IMR-90 (cell line): ENCODE data around the gene LARP7. TPM values are rescaled to one million over a fixed set of nuclear protein-coding genes. Genes with fewer than 3 reads are reported as not detected.

Experiments used
- ATAC-seq: fragments of 200-7000 bp; cut with Tn5 transposase; 2 replicates; pipeline ENCODE4 v1.9.1; 2020; ENCODE audit warnings: low read depth, mild to moderate bottlenecking, moderate library complexity
- BruUV-seq: library from RNA; stranded (reverse); fragments of 400-500 nt; replicated peaks from 2 replicates; lab custom pipeline; 2021; lab: Mats Ljungman, UMichigan
- CTCF ChIA-PET: fragments of 300-600 bp; formaldehyde crosslinking; extraction: SDS; loops from one replicate; lab custom pipeline; 2021; ENCODE audit warnings: antibody characterized with exemption; lab: Yijun Ruan, JAX
- POLR2A ChIA-PET: fragments of 300-600 bp; sonication (Branson Sonifier 250); formaldehyde crosslinking; loops from one replicate; lab custom pipeline; 2022; ENCODE audit warnings: antibody characterized with exemption; ENCODE audit not compliant: unreplicated experiment; lab: Charles Lee
- DNase-seq: peaks from one replicate; pipeline ENCODE4 v3.0.0; 2013
- H2AFZ ChIP-seq: replicated peaks from 2 replicates; pipeline ENCODE3; 2013; ENCODE audit warnings: low read length, mild to moderate bottlenecking; ENCODE audit not compliant: poor library complexity
- H2AK5ac ChIP-seq: 2 replicates; pipeline ENCODE4 v1.6.1; 2013; ENCODE audit warnings: low read depth, low read length, inconsistent platforms
- H2AK9ac ChIP-seq: replicated peaks from 2 replicates; pipeline ENCODE3; 2013; ENCODE audit warnings: mild to moderate bottlenecking, low read depth, low read length, moderate library complexity; ENCODE audit not compliant: poor library complexity
- H2BK120ac ChIP-seq: 2 replicates; pipeline ENCODE4 v1.6.1; 2013; ENCODE audit warnings: low read depth, low read length, inconsistent platforms
- H2BK15ac ChIP-seq: 3 replicates; pipeline ENCODE4 v1.6.1; 2013; ENCODE audit warnings: low read depth, low read length, inconsistent platforms
- H2BK20ac ChIP-seq: 2 replicates; pipeline ENCODE4 v1.6.1; 2013; ENCODE audit warnings: low read depth, mild to moderate bottlenecking, inconsistent platforms, low read length, moderate library complexity
- H2BK5ac ChIP-seq: 2 replicates; pipeline ENCODE4 v1.6.1; 2013; ENCODE audit warnings: mild to moderate bottlenecking, low read depth, low read length, inconsistent platforms; ENCODE audit not compliant: poor library complexity, severe bottlenecking
- H3K14ac ChIP-seq: replicated peaks from 2 replicates; pipeline ENCODE4 v1.6.1; 2013; ENCODE audit warnings: low read depth, low read length, inconsistent platforms
- H3K18ac ChIP-seq: 2 replicates; pipeline ENCODE4 v1.6.1; 2013; ENCODE audit warnings: low read depth, low read length, control low read depth
- H3K23ac ChIP-seq: 2 replicates; pipeline ENCODE4 v1.6.1; 2013; ENCODE audit warnings: low read depth, low read length, inconsistent platforms
- H3K27ac ChIP-seq: 2 replicates; pipeline ENCODE4 v1.5.1; 2013; ENCODE audit warnings: mild to moderate bottlenecking, control low read depth, low read length; ENCODE audit not compliant: insufficient read depth
- H3K27me3 ChIP-seq: 2 replicates; pipeline ENCODE4 v1.6.1; 2013; ENCODE audit warnings: low read length; ENCODE audit not compliant: control insufficient read depth, insufficient read depth
- H3K36me3 ChIP-seq: 2 replicates; pipeline ENCODE4 v1.6.1; 2013; ENCODE audit warnings: low read length, mixed read lengths; ENCODE audit not compliant: control insufficient read depth, insufficient read depth
- H3K4ac ChIP-seq: 2 replicates; pipeline ENCODE4 v1.6.1; 2013; ENCODE audit warnings: low read depth, low read length, inconsistent platforms
- H3K4me1 ChIP-seq: 2 replicates; pipeline ENCODE4 v1.6.1; 2013; ENCODE audit warnings: low read length, mixed read lengths; ENCODE audit not compliant: control insufficient read depth, insufficient read depth
- H3K4me2 ChIP-seq: 2 replicates; pipeline ENCODE4 v1.6.1; 2013; ENCODE audit warnings: low read depth, mild to moderate bottlenecking, control low read depth, low read length, moderate library complexity
- H3K4me3 ChIP-seq: 2 replicates; pipeline ENCODE4 v1.5.1; 2013; ENCODE audit warnings: low read depth, mild to moderate bottlenecking, control low read depth, low read length, moderate library complexity; ENCODE audit not compliant: insufficient read depth
- H3K56ac ChIP-seq: 2 replicates; pipeline ENCODE4 v1.6.1; 2013; ENCODE audit warnings: low read length, inconsistent platforms; ENCODE audit not compliant: insufficient read depth; ENCODE audit errors: extremely low read depth
- H3K79me1 ChIP-seq, 2 experiments: 2 replicates each; pipeline ENCODE4 v1.6.1; 2013; ENCODE audit warnings: low read length in 2 of 2, inconsistent platforms in 1 of 2, low read depth in 1 of 2
- H3K9ac ChIP-seq: 2 replicates; pipeline ENCODE4 v1.6.1; 2013; ENCODE audit warnings: low read depth, low read length, control low read depth
- H3K9me1 ChIP-seq: 2 replicates; pipeline ENCODE4 v1.6.1; 2013; ENCODE audit warnings: low read length, inconsistent platforms; ENCODE audit not compliant: insufficient read depth
- H3K9me3 ChIP-seq: 2 replicates; pipeline ENCODE4 v1.6.1; 2013; ENCODE audit warnings: low read length; ENCODE audit not compliant: control insufficient read depth, insufficient read depth
- H4K20me1 ChIP-seq: 2 replicates; pipeline ENCODE4 v1.6.1; 2013; ENCODE audit warnings: low read length, inconsistent platforms; ENCODE audit not compliant: insufficient read depth
- H4K5ac ChIP-seq: 2 replicates; pipeline ENCODE4 v1.6.1; 2013; ENCODE audit warnings: mild to moderate bottlenecking, low read depth, low read length, control low read depth
- H4K8ac ChIP-seq, 2 experiments: 2 replicates each; pipeline ENCODE4 v1.6.1; 2013; ENCODE audit warnings: low read depth in 2 of 2, low read length in 2 of 2, control low read depth in 1 of 2, inconsistent platforms in 1 of 2
- H4K91ac ChIP-seq: 2 replicates; pipeline ENCODE4 v1.6.1; 2013; ENCODE audit warnings: low read depth, low read length, inconsistent platforms; ENCODE audit not compliant: insufficient read depth
- CEBPB ChIP-seq: IDR thresholded peaks from 2 replicates; pipeline ENCODE4 v1.6.1; 2012; ENCODE audit warnings: low read depth, low read length, improper control_type of control experiment
- CHD1 ChIP-seq: IDR thresholded peaks from 2 replicates; pipeline ENCODE4 v1.6.1; 2012; ENCODE audit warnings: low read depth, low read length, improper control_type of control experiment
- MAZ ChIP-seq: IDR thresholded peaks from 2 replicates; pipeline ENCODE4 v1.6.1; 2012; ENCODE audit warnings: low read depth, mild to moderate bottlenecking, low read length, improper control_type of control experiment, moderate library complexity, borderline replicate concordance
- NFE2L2 ChIP-seq: fragments of 150-350 bp; IDR thresholded peaks from 2 replicates; pipeline ENCODE4 v1.6.1; 2016; ENCODE audit warnings: low read depth, mild to moderate bottlenecking, low read length
- POLR2A ChIP-seq: IDR thresholded peaks from 2 replicates; pipeline ENCODE4 v1.6.1; 2012; ENCODE audit warnings: mild to moderate bottlenecking, low read depth, low read length
- USF2 ChIP-seq: fragments of 150-350 bp; IDR thresholded peaks from 2 replicates; pipeline ENCODE4 v1.6.1; 2017; ENCODE audit warnings: mild to moderate bottlenecking, antibody characterized with exemption, low read length, low read depth
- WGBS, 2 experiments: methylation state at CpG; one replicate each; pipeline versions ENCODE4 v1.1.5 to v1.1.7; 2013; ENCODE audit warnings: missing lambda C conversion rate in 2 of 2; ENCODE audit not compliant: insufficient read length in 1 of 2; ENCODE audit errors: extremely low coverage in 2 of 2; 5-methylcytosine and 5-hydroxymethylcytosine counted together
- dilution Hi-C: fragments of 300-500 bp; cut with HindIII; formaldehyde crosslinking; loops from one replicate; pipeline ENCODE4 v1.14.3; 2018; ENCODE audit warnings: low sequenced_read_pairs; ENCODE audit not compliant: unreplicated experiment
- in situ Hi-C: fragments of 300-500 bp; cut with MboI; formaldehyde crosslinking; loops from 3 replicates; pipeline ENCODE4 v1.14.3; 2019; ENCODE audit warnings: low sequenced_read_pairs, inconsistent platforms, mixed read lengths
- intact Hi-C: fragments of 100-400 bp; cut with micrococcal nuclease; formaldehyde crosslinking; loops from 2 replicates; pipeline ENCODE4 v1.10.0; 2022
- polyA plus RNA-seq, 3 experiments: library from polyadenylated mRNA; depleted of rRNA; stranded (reverse); fragments of >200 nt; gene quantifications; 2 replicates each; pipeline ENCODE4 v1.2.3, GENCODE V29; 2012; ENCODE audit warnings: low replicate concordance in 1 of 3
- total RNA-seq: library from RNA; depleted of rRNA; stranded (reverse); fragments of >200 nt; gene quantifications from 2 replicates; pipeline ENCODE4 v1.2.3, GENCODE V29; 2012

Gene LARP7
- total and polyA plus RNA-seq, 2 of the 4 experiments (the other 2 are of a cell fraction), result 5.9 to 15.3 TPM

DNA sequence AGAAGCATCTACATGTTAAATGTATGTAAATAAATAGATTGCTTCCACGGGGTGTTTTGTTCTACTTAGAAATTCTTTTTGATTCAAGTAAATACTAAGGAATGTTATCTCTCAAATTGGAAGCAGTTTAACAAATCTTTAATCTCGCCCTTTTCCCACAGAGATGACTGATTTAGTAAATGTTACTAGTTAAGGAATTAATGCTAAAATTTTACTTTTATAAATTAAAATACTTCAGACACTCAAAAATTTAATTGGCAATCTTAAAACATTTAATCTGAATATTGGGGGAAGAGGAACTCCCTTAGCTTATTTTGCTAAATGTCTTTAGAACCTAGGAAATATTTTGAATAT is 12.1 kb downstream of the LARP7 start:
- Histone ChIP-seq H3K36me3 (peaks cover 26% of the 10 kb centered on the region), H3K23ac (no peak overlapping the region), H2BK20ac (no peak overlapping the region), H3K4ac (no peak overlapping the region), H2AK5ac (no peak overlapping the region), H4K8ac (no peak overlapping the region), H3K9me3 (no peaks in the 10 kb centered on the region), H4K20me1 (no peaks in the 10 kb centered on the region), H3K4me3 (no peak overlapping the region), H3K4me1 (no peaks in the 10 kb centered on the region), H4K91ac (no peak overlapping the region), H2AFZ (no peak overlapping the region), H3K14ac (no peak overlapping the region), H3K4me2 (no peak overlapping the region), H3K9ac (no peak overlapping the region), H3K27ac (no peak overlapping the region), H4K5ac (no peak overlapping the region), H3K9me1 (no peaks in the 10 kb centered on the region), H2BK120ac (no peak overlapping the region), H3K56ac (no peak overlapping the region), H2AK9ac (no peak overlapping the region), H3K79me1 (no peaks in the 10 kb centered on the region), H3K27me3 (no peaks in the 10 kb centered on the region), H2BK5ac (no peak overlapping the region), H3K18ac (no peak overlapping the region), H2BK15ac (no peak overlapping the region)
- dilution Hi-C loops, result no loop called here
- no TSS peak for BruUV-seq
- in situ Hi-C loops, result loop anchor here (25.0 kb wide), 1 partner anchor 288 kb away; no protein-coding TSS in a partner anchor
- ATAC-seq (no peak), DNase-seq (no peak)
- intact Hi-C loops, result no loop called here
- TF ChIP-seq POLR2A, result no peak
- no peak for TF ChIP-seq CHD1
- TF ChIP-seq MAZ, result no peak
- no peak for TF ChIP-seq USF2
- TF ChIP-seq CEBPB, result no peak
- no peak for TF ChIP-seq NFE2L2
- ChIA-PET POLR2A (no interaction called here), CTCF (no interaction called here)
- no CpG with 5 or more reads among the region's 2 CpGs for WGBS, 2 experiments
